IPS-18a (cell line): ENCODE measurements around the gene STX10.
"Not testable (repeated sequence)": the region's sequence is repeated elsewhere in the genome, so short reads cannot be mapped to it uniquely, and the experiment has no call there.

Experiments used
- H3K27ac ChIP-seq: one replicate; pipeline ENCODE4 v1.5.1; 2013; ENCODE audit warnings: low read length
- H3K27me3 ChIP-seq: one replicate; pipeline ENCODE4 v1.6.1; 2013; ENCODE audit warnings: mild to moderate bottlenecking, low read length; ENCODE audit not compliant: control insufficient read depth, insufficient read depth
- H3K36me3 ChIP-seq: one replicate; pipeline ENCODE4 v1.6.1; 2013; ENCODE audit warnings: low read depth, low read length; ENCODE audit not compliant: control insufficient read depth
- H3K4me1 ChIP-seq: one replicate; pipeline ENCODE4 v1.6.1; 2013; ENCODE audit warnings: low read depth, low read length; ENCODE audit not compliant: control insufficient read depth
- H3K4me3 ChIP-seq: one replicate; pipeline ENCODE4 v1.5.1; 2013; ENCODE audit warnings: low read length
- H3K9ac ChIP-seq: one replicate; pipeline ENCODE4 v1.6.1; 2013; ENCODE audit warnings: mild to moderate bottlenecking, low read length, moderate library complexity
- H3K9me3 ChIP-seq: one replicate; pipeline ENCODE4 v1.6.1; 2013; ENCODE audit warnings: low read depth, low read length; ENCODE audit not compliant: control insufficient read depth

The STX10 gene

DNA sequence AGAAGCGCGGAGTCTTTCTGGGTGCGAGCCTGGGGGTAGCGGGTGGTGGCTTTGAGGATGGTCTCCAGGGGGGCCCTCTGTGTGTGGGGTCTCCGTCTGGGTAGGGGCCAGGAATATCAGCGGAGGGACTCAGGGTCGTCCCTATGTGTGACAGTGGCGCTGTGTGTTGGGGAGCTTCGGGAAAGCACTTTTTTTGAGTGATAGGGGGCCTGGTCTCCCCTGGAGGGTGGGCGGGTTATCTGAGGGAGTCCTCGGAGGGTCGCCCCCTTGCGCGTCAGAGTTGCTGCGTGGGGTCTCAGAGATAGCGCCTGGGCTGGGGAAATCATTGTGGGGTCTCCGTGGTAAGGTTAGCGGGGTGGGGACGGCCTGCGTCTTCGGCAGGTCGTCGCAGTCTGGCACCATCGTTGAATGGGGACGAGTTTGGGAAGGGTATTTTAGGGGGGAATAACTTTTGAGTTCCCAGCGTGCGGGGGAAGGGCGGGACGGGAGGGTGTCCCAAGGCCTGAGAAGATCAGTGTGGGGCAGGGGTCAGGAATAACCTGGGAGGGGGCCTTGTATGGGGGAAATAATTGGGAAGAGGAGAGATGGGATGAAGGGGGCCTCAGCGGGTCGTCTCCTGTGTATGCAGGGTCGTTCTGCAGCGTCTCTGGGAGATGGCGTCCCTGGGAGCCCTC lies 893 bp upstream of the STX10 start:
- H3K9ac ChIP-seq: peak overlapping the region; percentile 81
- no peaks in the 10 kb centered on the region for H3K9me3 ChIP-seq
- H3K27ac ChIP-seq: peak overlapping the region; percentile 28
- H3K36me3 ChIP-seq: no peaks in the 10 kb centered on the region
- peaks cover 1% of the 10 kb centered on the region for H3K4me1 ChIP-seq
- peak overlapping the region; percentile 83 for H3K4me3 ChIP-seq
- no peaks in the 10 kb centered on the region for H3K27me3 ChIP-seq

DNA sequence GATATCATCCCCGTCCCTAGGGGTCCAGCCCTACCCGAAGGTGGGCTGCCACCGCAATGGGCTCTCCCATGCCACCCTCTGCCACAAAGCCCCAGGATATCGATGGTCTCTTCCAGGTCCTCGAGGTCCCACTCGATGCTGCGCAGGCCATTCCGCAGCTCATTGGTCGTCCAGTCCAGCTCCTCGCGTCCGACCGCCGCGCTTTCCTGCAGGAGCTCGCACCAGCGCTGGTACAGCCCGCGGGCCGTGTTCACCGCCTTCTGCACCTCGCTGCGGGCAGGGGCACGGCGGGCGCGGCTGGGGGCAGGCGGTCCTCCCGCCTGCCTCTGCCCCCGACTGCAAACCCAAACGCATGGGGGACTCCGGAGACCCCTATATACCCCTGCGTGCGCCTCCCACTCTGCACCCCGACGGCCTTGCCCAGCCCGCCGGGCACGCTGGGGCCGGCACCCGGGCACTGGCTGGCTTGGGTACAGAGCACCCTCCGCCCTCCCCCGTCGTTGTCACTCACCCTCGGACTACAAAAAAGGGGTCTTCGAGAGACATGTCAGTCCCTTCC lies 468 bp downstream of the STX10 start:
- H3K9ac ChIP-seq: peak overlapping the region; percentile 81
- H3K27me3 ChIP-seq: no peaks in the 10 kb centered on the region
- H3K36me3 ChIP-seq: no peaks in the 10 kb centered on the region
- H3K9me3 ChIP-seq: no peaks in the 10 kb centered on the region
- H3K4me1 ChIP-seq: no peaks in the 10 kb centered on the region
- H3K27ac ChIP-seq: no peak overlapping the region
- H3K4me3 ChIP-seq: peak overlapping the region; percentile 83

- H3K9me3 ChIP-seq, H3K4me1 ChIP-seq, H3K27ac ChIP-seq, H3K27me3 ChIP-seq, H3K36me3 ChIP-seq: not testable (repeated sequence)
- Histone ChIP-seq H3K4me3 (peak overlapping the region; percentile 83), H3K9ac (peak overlapping the region; percentile 81)
Measured at GRCh38 chr19:13149173-13149627, 975 bp downstream of the STX10 start.

GRCh38 chr19:13146763-13147563 lies 3.2 kb downstream of the STX10 start:
- H3K9ac ChIP-seq: no peak overlapping the region
- no peak overlapping the region for H3K27ac ChIP-seq
- H3K4me1 ChIP-seq: no peaks in the 10 kb centered on the region
- H3K36me3 ChIP-seq: peaks cover 3% of the 10 kb centered on the region
- H3K9me3 ChIP-seq: no peaks in the 10 kb centered on the region
- no peak overlapping the region for H3K4me3 ChIP-seq
- H3K27me3 ChIP-seq: no peaks in the 10 kb centered on the region

- Histone ChIP-seq H3K27me3 (no peaks in the 10 kb centered on the region), H3K4me3 (no peak overlapping the region), H3K4me1 (no peaks in the 10 kb centered on the region), H3K36me3 (peaks cover 43% of the 10 kb centered on the region), H3K27ac (no peak overlapping the region), H3K9ac (no peak overlapping the region), H3K9me3 (no peaks in the 10 kb centered on the region)
Measured at GRCh38 chr19:13139633-13140311, 10.4 kb downstream of the STX10 start.

DNA sequence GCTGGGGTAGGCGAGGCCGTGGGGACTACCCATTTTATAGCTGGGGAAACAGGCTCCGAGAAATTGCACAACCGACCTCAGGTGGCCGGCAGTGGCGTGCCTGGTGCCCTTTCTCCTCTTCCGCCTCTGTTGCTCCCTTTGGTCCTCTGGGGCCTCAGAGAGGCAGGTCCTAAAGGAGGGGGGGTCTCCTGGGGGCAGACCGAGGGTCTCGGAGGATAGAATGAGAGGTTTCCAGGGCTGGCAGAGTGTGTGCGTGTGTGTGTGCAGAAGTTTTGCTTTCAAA lies 11.3 kb downstream of the STX10 start:
- no peak overlapping the region for H3K9ac ChIP-seq
- H3K4me3 ChIP-seq: no peak overlapping the region
- no peak overlapping the region for H3K27ac ChIP-seq
- no peaks in the 10 kb centered on the region for H3K27me3 ChIP-seq
- no peaks in the 10 kb centered on the region for H3K4me1 ChIP-seq
- H3K9me3 ChIP-seq: no peaks in the 10 kb centered on the region
- peaks cover 41% of the 10 kb centered on the region for H3K36me3 ChIP-seq

- Histone ChIP-seq H3K9ac (no peak overlapping the region), H3K27ac (no peak overlapping the region), H3K36me3 (peaks cover 41% of the 10 kb centered on the region), H3K4me1 (no peaks in the 10 kb centered on the region), H3K27me3 (no peaks in the 10 kb centered on the region), H3K9me3 (no peaks in the 10 kb centered on the region), H3K4me3 (no peak overlapping the region)
Measured at GRCh38 chr19:13138171-13138915, 11.8 kb downstream of the STX10 start.

- Histone ChIP-seq H3K9me3 (no peaks in the 10 kb centered on the region), H3K27ac (no peak overlapping the region), H3K4me1 (no peaks in the 10 kb centered on the region), H3K4me3 (no peak overlapping the region), H3K36me3 (peaks cover 41% of the 10 kb centered on the region), H3K9ac (no peak overlapping the region), H3K27me3 (no peaks in the 10 kb centered on the region)
Measured at GRCh38 chr19:13137290-13137794, 12.8 kb downstream of the STX10 start.

- Histone ChIP-seq H3K9ac (no peak overlapping the region), H3K27me3 (no peaks in the 10 kb centered on the region), H3K36me3 (peaks cover 41% of the 10 kb centered on the region), H3K4me1 (no peaks in the 10 kb centered on the region), H3K4me3 (no peak overlapping the region), H3K27ac (no peak overlapping the region), H3K9me3 (no peaks in the 10 kb centered on the region)
Measured at GRCh38 chr19:13135068-13136062, 14.8 kb downstream of the STX10 start.

- Histone ChIP-seq H3K9me3 (no peaks in the 10 kb centered on the region), H3K4me3 (no peak overlapping the region), H3K27me3 (no peaks in the 10 kb centered on the region), H3K9ac (no peak overlapping the region), H3K4me1 (no peaks in the 10 kb centered on the region), H3K27ac (no peak overlapping the region), H3K36me3 (peaks cover 41% of the 10 kb centered on the region)
Measured at GRCh38 chr19:13134626-13135025, 15.5 kb downstream of the STX10 start.
